Rectal smooth muscle tissue (tissue), 1 donor: ENCODE data around the gene RASGEF1C.
A peak's percentile ranks its signal among the peaks of the same experiment; 100 is the strongest.
"Not testable (repeated sequence)": the region's sequence is repeated elsewhere in the genome, so short reads cannot be mapped to it uniquely, and the experiment has no call there.

Experiments
- H3K27ac ChIP-seq: one replicate; pipeline ENCODE4 v1.7.0; 2013; ENCODE audit warnings: low read depth, low read length, inconsistent platforms
- H3K27me3 ChIP-seq: one replicate; pipeline ENCODE4 v1.7.0; 2013; ENCODE audit warnings: low read length; ENCODE audit not compliant: control insufficient read depth, insufficient read depth
- H3K36me3 ChIP-seq: one replicate; pipeline ENCODE4 v1.7.0; 2013; ENCODE audit warnings: low read length; ENCODE audit not compliant: control insufficient read depth, insufficient read depth
- H3K4me1 ChIP-seq: one replicate; pipeline ENCODE4 v1.7.0; 2013; ENCODE audit warnings: low read length; ENCODE audit not compliant: control insufficient read depth, insufficient read depth
- H3K4me3 ChIP-seq: one replicate; pipeline ENCODE4 v1.7.0; 2013; ENCODE audit warnings: low read length
- H3K9ac ChIP-seq: one replicate; pipeline ENCODE4 v1.7.0; 2013; ENCODE audit warnings: low read length

The RASGEF1C gene

GRCh38 chr5:180217797-180218196 is 8.8 kb upstream of the RASGEF1C start:
- Histone ChIP-seq H3K4me3 (no peak overlapping the region), H3K4me1 (no peaks in the 10 kb centered on the region), H3K27me3 (no peaks in the 10 kb centered on the region), H3K27ac (no peak overlapping the region), H3K9ac (no peak overlapping the region), H3K36me3 (no peaks in the 10 kb centered on the region)

- Histone ChIP-seq H3K4me3 (no peak overlapping the region), H3K9ac (no peak overlapping the region), H3K27ac (no peak overlapping the region), H3K4me1 (peaks cover 5% of the 10 kb centered on the region), H3K27me3 (no peaks in the 10 kb centered on the region), H3K36me3 (no peaks in the 10 kb centered on the region)
Observed at GRCh38 chr5:180216646-180217171, 7.7 kb upstream of the RASGEF1C start.

GRCh38 chr5:180215783-180216630 is 7.0 kb upstream of the RASGEF1C start:
- H3K4me3 ChIP-seq, result no peak overlapping the region
- H3K9ac ChIP-seq, result no peak overlapping the region
- peaks cover 5% of the 10 kb centered on the region for H3K4me1 ChIP-seq
- H3K27me3 ChIP-seq, result no peaks in the 10 kb centered on the region
- H3K27ac ChIP-seq, result no peak overlapping the region
- H3K36me3 ChIP-seq, result no peaks in the 10 kb centered on the region

GRCh38 chr5:180214870-180215770 is 6.1 kb upstream of the RASGEF1C start:
- no peak overlapping the region for H3K9ac ChIP-seq

GRCh38 chr5:180213657-180214207 is 4.7 kb upstream of the RASGEF1C start:
- Histone ChIP-seq H3K27me3 (no peaks in the 10 kb centered on the region), H3K9ac (no peak overlapping the region), H3K36me3 (no peaks in the 10 kb centered on the region), H3K4me3 (no peak overlapping the region), H3K27ac (no peak overlapping the region), H3K4me1 (peaks cover 5% of the 10 kb centered on the region)

More at GRCh38 chr5:180214870-180215770, 6.1 kb upstream of the RASGEF1C start:
- no peak overlapping the region for H3K4me3 ChIP-seq
- no peaks in the 10 kb centered on the region for H3K27me3 ChIP-seq
- no peaks in the 10 kb centered on the region for H3K36me3 ChIP-seq
- peaks cover 5% of the 10 kb centered on the region for H3K4me1 ChIP-seq
- H3K27ac ChIP-seq, result no peak overlapping the region

GRCh38 chr5:180213256-180213600 is 4.2 kb upstream of the RASGEF1C start:
- Histone ChIP-seq H3K4me1 (peaks cover 6% of the 10 kb centered on the region), H3K36me3 (no peaks in the 10 kb centered on the region), H3K27ac (no peak overlapping the region), H3K9ac (no peak overlapping the region), H3K27me3 (peaks cover 4% of the 10 kb centered on the region), H3K4me3 (no peak overlapping the region)

GRCh38 chr5:180212363-180213255 is 3.6 kb upstream of the RASGEF1C start:
- peaks cover 8% of the 10 kb centered on the region for H3K4me1 ChIP-seq
- no peak overlapping the region for H3K9ac ChIP-seq
- no peak overlapping the region for H3K4me3 ChIP-seq
- H3K27me3 ChIP-seq, result peaks cover 6% of the 10 kb centered on the region
- H3K27ac ChIP-seq, result peak overlapping the region; percentile 51
- no peaks in the 10 kb centered on the region for H3K36me3 ChIP-seq

GRCh38 chr5:180211761-180212035 is 2.7 kb upstream of the RASGEF1C start:
- Histone ChIP-seq H3K4me1 (peaks cover 8% of the 10 kb centered on the region), H3K4me3 (no peak overlapping the region), H3K9ac (no peak overlapping the region), H3K36me3 (no peaks in the 10 kb centered on the region), H3K27me3 (peaks cover 6% of the 10 kb centered on the region), H3K27ac (no peak overlapping the region)

GRCh38 chr5:180210961-180211760 is 2.1 kb upstream of the RASGEF1C start:
- H3K27ac ChIP-seq, result no peak overlapping the region
- H3K9ac ChIP-seq, result no peak overlapping the region
- H3K4me1 ChIP-seq, result peaks cover 8% of the 10 kb centered on the region
- H3K4me3 ChIP-seq, result no peak overlapping the region
- H3K27me3 ChIP-seq, result peaks cover 6% of the 10 kb centered on the region
- H3K36me3 ChIP-seq, result no peaks in the 10 kb centered on the region

GRCh38 chr5:180210077-180210476 is 1.1 kb upstream of the RASGEF1C start:
- not testable (repeated sequence) for H3K9ac ChIP-seq, H3K36me3 ChIP-seq, H3K27me3 ChIP-seq, H3K4me1 ChIP-seq, H3K4me3 ChIP-seq, H3K27ac ChIP-seq

- Histone ChIP-seq H3K27me3 (peaks cover 6% of the 10 kb centered on the region), H3K27ac (no peak overlapping the region), H3K36me3 (no peaks in the 10 kb centered on the region), H3K9ac (no peak overlapping the region), H3K4me1 (peaks cover 8% of the 10 kb centered on the region), H3K4me3 (peak overlapping the region; percentile 60)
Observed at GRCh38 chr5:180208435-180209081, 453 bp downstream of the RASGEF1C start.
